ENCODE data around the gene MAST4.

Gene MAST4

GRCh38 chr5:66602621-66603020 is 6.4 kb downstream of the MAST4 start:
- TF ChIP-seq CTCF (IDR thresholded peaks at IDR 0.05; ENCODE audit: insufficient read depth, low read depth, low read length, missing control alignments) = no peak
- DNase-seq (ENCODE audit: low read depth) = no peak
- H3K4me3 ChIP-seq (ENCODE audit: low read depth, low read length) = no peak overlapping the region

GRCh38 chr5:66603164-66603563 is 7.0 kb downstream of the MAST4 start:
- H3K4me3 ChIP-seq (ENCODE audit: low read depth, low read length) = no peak overlapping the region
- TF ChIP-seq CTCF (IDR thresholded peaks at IDR 0.05; ENCODE audit: insufficient read depth, low read depth, low read length, missing control alignments) = no peak
- DNase-seq (ENCODE audit: low read depth) = no peak

GRCh38 chr5:66603881-66604280 is 7.7 kb downstream of the MAST4 start:
- no peak overlapping the region for H3K4me3 ChIP-seq (ENCODE audit: low read depth, low read length)
- no peak for TF ChIP-seq CTCF (IDR thresholded peaks at IDR 0.05; ENCODE audit: insufficient read depth, low read depth, low read length, missing control alignments)
- DNase-seq (ENCODE audit: low read depth) = no peak

- DNase-seq (ENCODE audit: low read depth) = no peak
- no peak for TF ChIP-seq CTCF (IDR thresholded peaks at IDR 0.05; ENCODE audit: insufficient read depth, low read depth, low read length, missing control alignments)
- no peak overlapping the region for H3K4me3 ChIP-seq (ENCODE audit: low read depth, low read length)
These were observed 10.5 kb downstream of the MAST4 start for GRCh38 chr5:66606713-66607112.

GRCh38 chr5:66608501-66608900 is 12.3 kb downstream of the MAST4 start:
- H3K4me3 ChIP-seq (ENCODE audit: low read depth, low read length) = no peak overlapping the region
- TF ChIP-seq CTCF (IDR thresholded peaks at IDR 0.05; ENCODE audit: insufficient read depth, low read depth, low read length, missing control alignments) = no peak
- DNase-seq (ENCODE audit: low read depth) = no peak

GRCh38 chr5:66609615-66610014 is 13.4 kb downstream of the MAST4 start:
- no peak overlapping the region for H3K4me3 ChIP-seq (ENCODE audit: low read depth, low read length)
- TF ChIP-seq CTCF (IDR thresholded peaks at IDR 0.05; ENCODE audit: insufficient read depth, low read depth, low read length, missing control alignments) = no peak
- no peak for DNase-seq (ENCODE audit: low read depth)

- H3K4me3 ChIP-seq (ENCODE audit: low read depth, low read length) = no peak overlapping the region
- no peak for TF ChIP-seq CTCF (IDR thresholded peaks at IDR 0.05; ENCODE audit: insufficient read depth, low read depth, low read length, missing control alignments)
- DNase-seq (ENCODE audit: low read depth) = no peak
These were observed 16.0 kb downstream of the MAST4 start for GRCh38 chr5:66612226-66612625.

All from GM12865 (cell line).